ENCODE data around the gene PCDHGB2.

DNA sequence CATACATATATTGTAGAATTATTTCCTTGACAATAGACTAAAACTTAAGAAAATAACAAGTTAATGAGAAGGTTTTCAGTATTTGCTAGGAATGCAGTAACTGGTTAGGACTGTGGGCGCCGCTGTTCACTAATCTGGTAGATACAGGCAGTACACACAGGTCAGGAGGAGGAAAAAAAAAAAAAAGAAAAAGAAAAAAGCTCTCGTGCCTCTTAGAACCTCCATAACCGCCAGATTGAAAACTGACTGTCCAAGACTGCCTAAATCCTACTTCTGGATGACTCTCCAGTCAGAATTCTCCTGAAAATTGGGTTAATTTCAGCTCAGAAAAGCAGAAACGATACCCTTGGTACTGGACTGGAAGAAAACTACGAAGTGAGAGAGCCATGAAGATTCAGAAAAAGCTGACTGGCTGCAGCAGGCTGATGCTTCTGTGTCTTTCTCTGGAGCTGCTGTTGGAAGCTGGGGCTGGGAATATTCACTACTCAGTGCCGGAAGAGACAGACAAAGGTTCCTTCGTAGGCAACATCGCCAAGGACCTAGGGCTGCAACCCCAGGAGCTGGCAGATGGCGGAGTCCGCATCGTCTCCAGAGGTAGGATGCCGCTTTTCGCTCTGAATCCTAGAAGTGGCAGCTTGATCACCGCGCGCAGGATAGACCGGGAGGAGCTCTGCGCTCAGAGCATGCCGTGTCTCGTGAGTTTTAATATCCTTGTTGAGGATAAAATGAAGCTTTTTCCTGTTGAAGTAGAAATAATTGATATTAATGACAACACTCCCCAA, 29.3 kb upstream of the PCDHGB2 start, which contains the start of gene PCDHGA1:
- TF ChIP-seq, protein P1, sequence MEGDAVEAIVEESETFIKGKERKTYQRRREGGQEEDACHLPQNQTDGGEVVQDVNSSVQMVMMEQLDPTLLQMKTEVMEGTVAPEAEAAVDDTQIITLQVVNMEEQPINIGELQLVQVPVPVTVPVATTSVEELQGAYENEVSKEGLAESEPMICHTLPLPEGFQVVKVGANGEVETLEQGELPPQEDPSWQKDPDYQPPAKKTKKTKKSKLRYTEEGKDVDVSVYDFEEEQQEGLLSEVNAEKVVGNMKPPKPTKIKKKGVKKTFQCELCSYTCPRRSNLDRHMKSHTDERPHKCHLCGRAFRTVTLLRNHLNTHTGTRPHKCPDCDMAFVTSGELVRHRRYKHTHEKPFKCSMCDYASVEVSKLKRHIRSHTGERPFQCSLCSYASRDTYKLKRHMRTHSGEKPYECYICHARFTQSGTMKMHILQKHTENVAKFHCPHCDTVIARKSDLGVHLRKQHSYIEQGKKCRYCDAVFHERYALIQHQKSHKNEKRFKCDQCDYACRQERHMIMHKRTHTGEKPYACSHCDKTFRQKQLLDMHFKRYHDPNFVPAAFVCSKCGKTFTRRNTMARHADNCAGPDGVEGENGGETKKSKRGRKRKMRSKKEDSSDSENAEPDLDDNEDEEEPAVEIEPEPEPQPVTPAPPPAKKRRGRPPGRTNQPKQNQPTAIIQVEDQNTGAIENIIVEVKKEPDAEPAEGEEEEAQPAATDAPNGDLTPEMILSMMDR (conservative IDR thresholded peaks at IDR 0.05; ENCODE audit: low read depth, low read length), result peak; percentile 49
- no peak for TF ChIP-seq EZH2phosphoT487 (IDR thresholded peaks at IDR 0.05; ENCODE audit: borderline replicate concordance, low read length)
